ENCODE data around the gene SRGN. TPM values are rescaled to one million over a fixed set of nuclear protein-coding genes. Genes with fewer than 3 reads are reported as not detected.

The SRGN gene
- total RNA-seq, 1 donor from 2014 or later = not detected

GRCh38 chr10:69145864-69146263 lies 58.0 kb downstream of the SRGN start:
- no peak overlapping the region for H3K4me3 ChIP-seq
- H3K4me1 Mint-ChIP-seq = no peaks in the 10 kb centered on the region
- H3K27ac Mint-ChIP-seq = no peak overlapping the region
- DNase-seq (ENCODE audit: low spot score) = no peak
- no peak overlapping the region for H3K27ac ChIP-seq
- H3F3A ChIP-seq (ENCODE audit: low read depth) = no peaks in the 10 kb centered on the region
- H3K9ac ChIP-seq = no peak overlapping the region
- H3K27me3 Mint-ChIP-seq (ENCODE audit: insufficient read depth, low read depth) = no peaks in the 10 kb centered on the region
- H3K9me3 ChIP-seq (ENCODE audit: low read depth) = no peaks in the 10 kb centered on the region
- no peaks in the 10 kb centered on the region for H3K9me3 Mint-ChIP-seq
- H3K36me3 Mint-ChIP-seq = peaks cover 2% of the 10 kb centered on the region
- peaks cover 79% of the 10 kb centered on the region for H3K79me2 ChIP-seq (ENCODE audit: low read depth)
- no peaks in the 10 kb centered on the region for H3K36me3 ChIP-seq
- no peaks in the 10 kb centered on the region for H3K27me3 ChIP-seq
- H2AFZ ChIP-seq (replicated peaks) = no peak overlapping the region
- TF ChIP-seq EZH2phosphoT487 (IDR thresholded peaks at IDR 0.05) (no peak), CTCF (IDR thresholded peaks at IDR 0.05) (no peak), EZH2 (IDR thresholded peaks at IDR 0.05) (no peak)
- H3K4me3 Mint-ChIP-seq = no peak overlapping the region
- H4K20me1 ChIP-seq (ENCODE audit: low read depth) = peaks cover 12% of the 10 kb centered on the region
- no peaks in the 10 kb centered on the region for H3K4me1 ChIP-seq
- H3K4me2 ChIP-seq = no peak overlapping the region

- Histone ChIP-seq H3K79me2 (ENCODE audit: low read depth) (peaks cover 75% of the 10 kb centered on the region), H3K4me2 (no peak overlapping the region), H3K36me3 (no peaks in the 10 kb centered on the region), H3K4me3 (no peak overlapping the region), H4K20me1 (ENCODE audit: low read depth) (peaks cover 12% of the 10 kb centered on the region), H3K27ac (no peak overlapping the region), H3F3A (ENCODE audit: low read depth) (no peaks in the 10 kb centered on the region), H3K9ac (no peak overlapping the region), H3K27me3 (no peaks in the 10 kb centered on the region), H3K4me1 (no peaks in the 10 kb centered on the region), H2AFZ (replicated peaks) (no peak overlapping the region), H3K9me3 (ENCODE audit: low read depth) (no peaks in the 10 kb centered on the region)
- Mint-ChIP-seq H3K27ac (no peak overlapping the region), H3K4me3 (no peak overlapping the region), H3K27me3 (ENCODE audit: insufficient read depth, low read depth) (no peaks in the 10 kb centered on the region), H3K36me3 (peaks cover 2% of the 10 kb centered on the region), H3K9me3 (no peaks in the 10 kb centered on the region), H3K4me1 (no peaks in the 10 kb centered on the region)
- TF ChIP-seq EZH2 (IDR thresholded peaks at IDR 0.05) (no peak), CTCF (IDR thresholded peaks at IDR 0.05) (no peak), EZH2phosphoT487 (IDR thresholded peaks at IDR 0.05) (no peak)
- DNase-seq (ENCODE audit: low spot score) = no peak
These were observed 58.9 kb downstream of the SRGN start for GRCh38 chr10:69146759-69147158.

GRCh38 chr10:69151984-69152383 lies 64.1 kb downstream of the SRGN start:
- H3K79me2 ChIP-seq (ENCODE audit: low read depth) = peaks cover 50% of the 10 kb centered on the region

More at GRCh38 chr10:69151984-69152383, 64.1 kb downstream of the SRGN start:
- H3K9ac ChIP-seq = no peak overlapping the region
- H3K9me3 Mint-ChIP-seq = no peaks in the 10 kb centered on the region
- no peak overlapping the region for H3K4me2 ChIP-seq
- H3K27me3 Mint-ChIP-seq (ENCODE audit: insufficient read depth, low read depth) = no peaks in the 10 kb centered on the region
- H3K4me3 ChIP-seq = no peak overlapping the region
- H3K4me1 Mint-ChIP-seq = no peaks in the 10 kb centered on the region
- peaks cover 4% of the 10 kb centered on the region for H3F3A ChIP-seq (ENCODE audit: low read depth)
- no peaks in the 10 kb centered on the region for H3K9me3 ChIP-seq (ENCODE audit: low read depth)
- no peak for DNase-seq (ENCODE audit: low spot score)
- no peak overlapping the region for H2AFZ ChIP-seq (replicated peaks)
- TF ChIP-seq CTCF (IDR thresholded peaks at IDR 0.05) (no peak), EZH2phosphoT487 (IDR thresholded peaks at IDR 0.05) (no peak), EZH2 (IDR thresholded peaks at IDR 0.05) (no peak)
- no peak overlapping the region for H3K4me3 Mint-ChIP-seq
- H3K36me3 ChIP-seq = no peaks in the 10 kb centered on the region
- H4K20me1 ChIP-seq (ENCODE audit: low read depth) = peaks cover 9% of the 10 kb centered on the region
- no peaks in the 10 kb centered on the region for H3K27me3 ChIP-seq
- no peaks in the 10 kb centered on the region for H3K36me3 Mint-ChIP-seq
- H3K27ac ChIP-seq = no peak overlapping the region
- no peak overlapping the region for H3K27ac Mint-ChIP-seq
- H3K4me1 ChIP-seq = no peaks in the 10 kb centered on the region

All from neural progenitor cell (in vitro differentiated cells).